Omental fat pad (tissue), 4 donors: ENCODE data around the gene CHCHD6. TPM values are rescaled to one million over a fixed set of nuclear protein-coding genes. Genes with fewer than 3 reads are reported as not detected.

Source experiments
- ATAC-seq: fragments of 150-250 bp; one replicate; pipeline ENCODE4 v1.9.1; 2016; ENCODE audit warnings: mild to moderate bottlenecking, moderate library complexity; ENCODE audit not compliant: low FRiP score
- DNase-seq: peaks from one replicate; pipeline ENCODE4 v3.0.0-alpha.2; 2019; ENCODE audit warnings: low spot score
- total RNA-seq, 4 donors: library from RNA; depleted of rRNA; stranded (reverse); fragments of >200 nt; gene quantifications; one replicate each; pipeline ENCODE4 v1.1.0, GENCODE V29; 2016
- TF ChIP-seq, protein P1 (sequence below), 3 donors: fragments of 450-650 bp; IDR thresholded peaks; one replicate each; pipeline ENCODE4 v1.5.1; 2016 to 2017; ENCODE audit warnings: antibody characterized with exemption in 3 of 3, mild to moderate bottlenecking in 3 of 3, moderate library complexity in 2 of 3

Gene CHCHD6
- total RNA-seq, 4 donors from 2014 or later, result 7.5 to 19.7 (median 11.5) TPM

DNA sequence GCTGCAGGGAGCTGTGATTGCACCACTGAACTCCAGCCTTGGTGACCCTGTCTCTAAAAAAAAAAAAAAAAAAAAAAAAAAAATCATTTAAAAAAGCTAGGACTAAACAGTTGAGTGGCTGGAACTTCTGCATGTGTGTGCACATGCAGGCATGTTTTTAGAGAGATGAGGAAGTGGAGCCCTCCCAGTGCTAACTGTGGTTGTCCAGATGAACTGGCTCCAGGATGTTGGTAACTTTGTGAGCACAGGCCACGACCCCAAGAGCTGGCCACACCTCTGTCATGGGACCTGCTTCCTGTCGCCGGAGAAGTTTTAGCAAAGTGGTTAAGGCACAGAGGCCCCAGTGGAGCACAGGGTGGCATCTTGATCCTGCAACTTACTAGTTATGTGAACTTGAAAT, 27.0 kb downstream of the CHCHD6 start:
- TF ChIP-seq, protein P1, sequence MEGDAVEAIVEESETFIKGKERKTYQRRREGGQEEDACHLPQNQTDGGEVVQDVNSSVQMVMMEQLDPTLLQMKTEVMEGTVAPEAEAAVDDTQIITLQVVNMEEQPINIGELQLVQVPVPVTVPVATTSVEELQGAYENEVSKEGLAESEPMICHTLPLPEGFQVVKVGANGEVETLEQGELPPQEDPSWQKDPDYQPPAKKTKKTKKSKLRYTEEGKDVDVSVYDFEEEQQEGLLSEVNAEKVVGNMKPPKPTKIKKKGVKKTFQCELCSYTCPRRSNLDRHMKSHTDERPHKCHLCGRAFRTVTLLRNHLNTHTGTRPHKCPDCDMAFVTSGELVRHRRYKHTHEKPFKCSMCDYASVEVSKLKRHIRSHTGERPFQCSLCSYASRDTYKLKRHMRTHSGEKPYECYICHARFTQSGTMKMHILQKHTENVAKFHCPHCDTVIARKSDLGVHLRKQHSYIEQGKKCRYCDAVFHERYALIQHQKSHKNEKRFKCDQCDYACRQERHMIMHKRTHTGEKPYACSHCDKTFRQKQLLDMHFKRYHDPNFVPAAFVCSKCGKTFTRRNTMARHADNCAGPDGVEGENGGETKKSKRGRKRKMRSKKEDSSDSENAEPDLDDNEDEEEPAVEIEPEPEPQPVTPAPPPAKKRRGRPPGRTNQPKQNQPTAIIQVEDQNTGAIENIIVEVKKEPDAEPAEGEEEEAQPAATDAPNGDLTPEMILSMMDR (IDR thresholded peaks at IDR 0.05), result no peak
- no peak for DNase-seq
- ATAC-seq, result no peak

DNA sequence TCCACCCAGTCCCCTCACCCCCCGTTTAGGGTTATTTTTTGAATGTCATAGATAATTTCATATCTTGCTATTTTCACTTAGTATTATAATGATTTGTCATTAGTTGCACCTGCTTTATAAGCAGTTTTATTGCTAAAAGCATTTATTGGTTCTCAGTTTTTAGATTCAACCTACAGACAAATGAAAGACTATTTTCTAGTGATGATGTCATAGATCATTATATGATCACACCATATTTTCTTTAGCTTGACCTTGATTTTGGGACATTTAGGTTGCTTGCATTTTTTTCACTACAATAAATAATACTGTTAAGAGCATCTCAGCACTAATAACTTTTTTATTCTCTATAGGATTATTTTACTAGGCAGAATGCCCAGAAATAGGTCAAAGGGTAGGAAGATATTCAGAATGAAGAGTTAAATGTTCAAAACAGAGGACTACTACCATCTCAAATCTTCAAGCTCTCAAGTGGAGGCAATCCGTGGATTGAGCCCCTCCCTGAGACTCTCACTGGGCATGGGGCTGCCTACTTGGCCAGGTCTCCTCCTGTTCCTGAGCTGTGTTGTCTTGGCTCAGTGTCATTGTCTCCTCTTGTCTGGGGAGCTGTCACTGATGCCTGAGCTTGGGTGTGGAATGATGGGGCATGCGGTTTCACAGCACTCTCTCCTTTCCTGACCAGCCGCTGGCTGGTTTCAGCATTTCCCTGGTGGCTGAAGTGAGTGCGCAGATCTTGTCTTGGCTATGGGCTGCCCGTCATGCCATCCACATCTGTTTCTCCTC, 28.4 kb downstream of the CHCHD6 start:
- ATAC-seq, result no peak
- DNase-seq, result no peak
- TF ChIP-seq, protein P1 (IDR thresholded peaks at IDR 0.05), result no peak

DNA sequence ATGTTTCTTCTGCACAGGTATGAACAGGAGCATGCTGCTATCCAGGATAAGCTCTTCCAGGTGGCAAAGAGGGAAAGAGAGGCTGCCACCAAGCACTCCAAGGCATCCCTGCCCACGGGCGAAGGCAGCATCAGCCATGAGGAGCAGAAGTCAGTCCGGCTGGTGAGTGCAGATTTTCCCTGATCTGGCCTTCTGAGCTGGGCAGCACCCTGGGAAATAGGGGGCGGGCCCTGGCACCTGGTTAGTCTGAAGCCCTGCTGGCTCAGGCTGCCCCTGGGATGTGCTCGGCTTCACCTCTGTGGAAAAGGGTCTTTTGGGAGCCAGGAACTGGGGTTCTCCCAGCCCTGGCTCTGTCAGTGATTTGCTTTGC, 29.0 kb downstream of the CHCHD6 start:
- TF ChIP-seq, protein P1 (IDR thresholded peaks at IDR 0.05), result no peak
- DNase-seq (no peak), ATAC-seq (no peak)

DNA sequence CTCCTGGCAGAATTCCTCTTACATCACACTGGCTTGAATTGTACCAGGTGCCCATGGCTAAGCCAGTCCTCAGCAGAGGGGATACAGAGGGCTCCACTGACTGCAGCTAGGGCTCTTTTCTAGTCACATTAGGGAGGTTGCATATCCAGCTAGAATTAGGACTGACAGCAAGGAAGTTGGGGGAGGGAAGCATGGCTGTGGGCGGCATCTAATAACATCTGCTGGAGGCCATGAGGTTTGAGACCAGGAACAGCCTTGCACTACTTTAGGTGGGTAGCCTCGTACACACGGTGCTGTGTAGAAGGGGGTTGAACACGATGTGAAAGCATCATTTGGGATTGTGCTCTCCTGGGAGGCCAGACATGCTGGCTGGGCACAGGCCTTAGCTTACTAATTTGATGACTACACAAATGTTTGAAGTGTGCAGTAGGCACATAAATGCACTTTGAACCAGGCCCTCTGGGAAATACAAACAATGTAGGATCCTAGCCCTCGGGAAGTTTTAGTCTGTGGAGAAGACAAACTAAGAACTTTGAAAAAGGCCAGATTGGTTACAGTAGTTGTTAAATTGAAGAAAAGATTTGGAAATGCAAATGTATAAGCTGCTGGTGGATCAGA, 30.2 kb downstream of the CHCHD6 start:
- no peak for ATAC-seq
- TF ChIP-seq, protein P1 (IDR thresholded peaks at IDR 0.05), result no peak
- DNase-seq, result no peak

DNA sequence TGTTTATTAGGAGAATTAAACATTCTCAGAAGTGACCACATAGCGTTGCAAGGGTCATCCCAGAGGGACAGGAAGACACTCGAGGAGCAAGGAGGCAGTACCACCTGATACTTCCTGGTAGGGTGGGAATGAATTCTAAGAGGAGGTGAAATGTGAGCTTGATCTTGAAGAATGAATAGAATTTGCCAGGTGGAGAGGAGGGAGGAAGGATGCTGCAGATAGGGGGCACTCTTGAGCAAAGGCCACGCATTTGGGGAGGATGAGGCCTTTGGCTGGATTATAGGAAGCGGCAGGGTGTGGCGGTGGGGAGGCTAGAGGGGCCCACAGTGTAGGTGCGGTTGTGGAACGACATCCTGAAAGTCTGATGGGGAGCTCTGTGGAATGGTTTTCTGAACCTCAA, 33.5 kb downstream of the CHCHD6 start:
- TF ChIP-seq, protein P1 (IDR thresholded peaks at IDR 0.05), result no peak
- no peak for ATAC-seq
- no peak for DNase-seq

DNA sequence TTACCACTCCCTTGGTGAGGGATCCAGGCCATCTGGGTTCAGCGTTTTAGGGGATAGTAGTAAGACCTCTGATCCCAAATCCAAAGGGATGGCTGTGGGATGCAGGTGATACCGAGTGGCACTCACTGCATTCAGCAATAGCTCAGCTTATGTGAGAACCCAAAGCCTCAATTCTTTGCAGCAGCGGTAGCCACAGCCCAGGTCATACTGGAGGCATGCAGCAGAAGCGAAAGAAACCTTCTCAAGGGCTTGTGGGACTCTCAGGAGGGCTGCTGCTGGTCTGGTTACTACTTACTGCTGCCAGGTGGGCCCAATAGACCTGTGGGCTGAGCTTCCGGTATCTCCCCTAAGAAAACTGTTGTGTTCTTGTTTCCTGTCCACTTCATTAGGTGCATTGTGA, 38.0 kb downstream of the CHCHD6 start:
- DNase-seq (no peak), ATAC-seq (no peak)
- TF ChIP-seq, protein P1 (IDR thresholded peaks at IDR 0.05), result no peak

DNA sequence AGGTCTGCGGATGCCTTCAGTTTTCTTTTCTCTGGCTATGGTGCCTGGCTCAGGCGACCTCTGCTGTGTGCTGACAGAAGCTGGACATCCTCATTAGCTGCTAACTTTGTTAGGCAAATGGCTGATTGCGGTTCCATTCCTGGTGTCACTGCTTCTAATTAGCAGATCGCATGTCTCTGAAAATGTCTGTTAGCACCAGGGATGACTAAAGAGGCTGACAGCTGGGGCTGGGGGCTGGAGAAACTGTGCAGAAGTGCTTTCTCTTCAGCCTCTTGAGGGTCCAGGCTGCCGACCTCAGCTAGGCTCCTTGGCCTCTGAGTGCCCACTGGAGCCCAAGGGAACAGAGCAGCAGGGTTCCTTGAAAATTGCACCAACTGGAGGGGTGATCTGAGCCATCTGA, 39.3 kb downstream of the CHCHD6 start:
- DNase-seq (no peak), ATAC-seq (no peak)
- TF ChIP-seq, protein P1 (IDR thresholded peaks at IDR 0.05), result no peak
